Measurements from ENCODE around the gene MYH13. TPM values are rescaled to one million over a fixed set of nuclear protein-coding genes. Genes with fewer than 3 reads are reported as not detected.

The MYH13 gene
- total and polyA plus RNA-seq, 2 of the 13 experiments (the other 11 are each of a cell fraction or from before 2014, with no cell fraction given) = not detected

- TF ChIP-seq ZNF142 (CRISPR knock-in tag; IDR thresholded peaks at IDR 0.05) = no peak
- TF ChIP-seq ZBED4 (CRISPR knock-in tag; IDR thresholded peaks at IDR 0.05; ENCODE audit: borderline replicate concordance) = no peak
- no peak for TF ChIP-seq SOX5 (CRISPR knock-in tag; IDR thresholded peaks at IDR 0.05; ENCODE audit: borderline replicate concordance)
- TF ChIP-seq SMARCC2 (IDR thresholded peaks at IDR 0.05) = no peak
- no peak for TF ChIP-seq MLX (CRISPR knock-in tag; IDR thresholded peaks at IDR 0.05)
Observed at GRCh38 chr17:10270258-10270657, 102.5 kb downstream of the MYH13 start (continued).

Data from HepG2 (cell line).